Common myeloid progenitor, CD34-positive (primary cell): ENCODE results near the gene BICD1.

Source experiments
- CTCF ChIA-PET: fragments of 350-600 bp; sonication (Branson Sonifier 250); formaldehyde crosslinking; loops from one replicate; lab custom pipeline; 2021; ENCODE audit warnings: antibody characterized with exemption; lab: Charles Lee
- POLR2A ChIA-PET: fragments of 350-600 bp; sonication (Branson Sonifier 250); formaldehyde crosslinking; loops from one replicate; lab custom pipeline; 2021; ENCODE audit warnings: antibody characterized with exemption; lab: Charles Lee
- DNase-seq, 3 donors: peaks; one replicate each; pipeline versions ENCODE4 v3.0.0 to v3.0.0-alpha.2; 2013
- H3K27ac ChIP-seq, 2 experiments: 1 replicate in 1 of 2; 2 replicates in 1 of 2; pipeline ENCODE4 v1.7.0; 2013; ENCODE audit warnings: inconsistent platforms in 2 of 2, low read length in 2 of 2, mild to moderate bottlenecking in 2 of 2, low read depth in 1 of 2, moderate library complexity in 1 of 2; ENCODE audit not compliant: severe bottlenecking in 2 of 2, insufficient read depth in 1 of 2, poor library complexity in 1 of 2
- H3K27me3 ChIP-seq, 5 experiments: replicated peaks in 2 of 5; 1 replicate in 3 of 5; 2 replicates in 2 of 5; pipeline versions ENCODE4 v1.6.1 to v1.7.0; 2013; ENCODE audit warnings: low read length in 4 of 5, mild to moderate bottlenecking in 2 of 5, moderate library complexity in 2 of 5, inconsistent platforms in 1 of 5; ENCODE audit not compliant: insufficient read depth in 5 of 5, control insufficient read depth in 4 of 5
- H3K36me3 ChIP-seq, 4 experiments: 1 replicate in 2 of 4; 2 replicates in 2 of 4; pipeline versions ENCODE4 v1.6.1 to v1.7.0; 2013; ENCODE audit warnings: low read length in 3 of 4, control low read depth in 1 of 4, mild to moderate bottlenecking in 1 of 4; ENCODE audit not compliant: control insufficient read depth in 4 of 4, insufficient read depth in 4 of 4
- H3K4me1 ChIP-seq, 4 experiments: 1 replicate in 3 of 4; 2 replicates in 1 of 4; pipeline versions ENCODE4 v1.6.1 to v1.7.1; 2013; ENCODE audit warnings: low read length in 3 of 4, mild to moderate bottlenecking in 3 of 4, control low read depth in 1 of 4, inconsistent platforms in 1 of 4, moderate library complexity in 1 of 4; ENCODE audit not compliant: control insufficient read depth in 4 of 4, insufficient read depth in 4 of 4; ENCODE audit errors: control extremely low read depth in 1 of 4
- H3K4me3 ChIP-seq, 7 experiments: 1 replicate in 4 of 7; 2 replicates in 3 of 7; pipeline versions ENCODE4 v1.5.1 to v1.7.0; 2013; ENCODE audit warnings: mild to moderate bottlenecking in 7 of 7, low read length in 6 of 7, moderate library complexity in 6 of 7, inconsistent platforms in 2 of 7, low read depth in 2 of 7, control low read depth in 1 of 7; ENCODE audit not compliant: insufficient read depth in 4 of 7, control insufficient read depth in 1 of 7; ENCODE audit errors: extremely low read depth in 1 of 7
- H3K9me3 ChIP-seq, 5 experiments: 1 replicate in 4 of 5; 2 replicates in 1 of 5; pipeline versions ENCODE4 v1.6.1 to v1.7.1; 2013; ENCODE audit warnings: low read length in 4 of 5, mild to moderate bottlenecking in 2 of 5, inconsistent platforms in 1 of 5, low read depth in 1 of 5, moderate library complexity in 1 of 5; ENCODE audit not compliant: control insufficient read depth in 4 of 5, insufficient read depth in 2 of 5; ENCODE audit errors: control extremely low read depth in 1 of 5
- WGBS: methylation state at CpG from one replicate; pipeline ENCODE4 v1.1.5; 2013; ENCODE audit not compliant: insufficient coverage; 5-methylcytosine and 5-hydroxymethylcytosine counted together

BICD1 gene

DNA sequence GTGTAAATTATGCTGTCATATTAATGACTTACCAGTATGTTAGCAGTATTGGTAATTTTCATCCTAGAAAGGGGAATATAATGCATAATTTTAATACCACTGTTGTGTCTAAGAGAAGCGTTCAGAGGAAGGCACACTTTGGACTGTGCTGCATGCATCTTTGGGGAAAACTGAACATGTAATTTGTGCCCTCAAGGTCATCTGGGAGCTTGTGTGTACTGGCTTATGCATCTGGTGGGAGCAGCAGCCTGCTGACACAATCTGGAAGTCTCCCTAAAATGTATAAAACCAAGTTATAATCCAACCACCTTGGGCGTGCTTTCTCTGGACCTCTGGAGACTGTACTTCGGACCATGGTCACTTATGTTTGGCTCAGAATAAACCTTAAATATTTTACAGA lies 306.8 kb downstream of the BICD1 start:
- Histone ChIP-seq H3K27me3 (no peaks in the 10 kb centered on the region), H3K27ac (no peak overlapping the region), H3K36me3 (no peaks in the 10 kb centered on the region), H3K4me3 (no peak overlapping the region), H3K9me3 (no peaks in the 10 kb centered on the region), H3K4me1 (no peaks in the 10 kb centered on the region)
- DNase-seq, result no peak
- 75% methylated on average over 1 of the region's 3 CpGs for WGBS
- ChIA-PET CTCF (interaction anchor here (1.3 kb wide), 1 partner anchor 9 kb away, joined by 3 read pairs; no protein-coding TSS in a partner anchor), POLR2A (no interaction called here)

- Histone ChIP-seq H3K9me3 (no peaks in the 10 kb centered on the region), H3K27ac (no peak overlapping the region), H3K36me3 (no peaks in the 10 kb centered on the region), H3K27me3 (no peaks in the 10 kb centered on the region), H3K4me1 (peaks cover 2 to 44% (median 25%) of the 10 kb centered on the region in 4 experiments), H3K4me3 (no peak overlapping the region)
- CTCF ChIA-PET, result no interaction called here
- WGBS, result 100% methylated on average over 1 of the region's 5 CpGs
- DNase-seq, result no peak
- POLR2A ChIA-PET, result no interaction called here
These were observed 311.6 kb downstream of the BICD1 start for GRCh38 chr12:32418221-32418620.

DNA sequence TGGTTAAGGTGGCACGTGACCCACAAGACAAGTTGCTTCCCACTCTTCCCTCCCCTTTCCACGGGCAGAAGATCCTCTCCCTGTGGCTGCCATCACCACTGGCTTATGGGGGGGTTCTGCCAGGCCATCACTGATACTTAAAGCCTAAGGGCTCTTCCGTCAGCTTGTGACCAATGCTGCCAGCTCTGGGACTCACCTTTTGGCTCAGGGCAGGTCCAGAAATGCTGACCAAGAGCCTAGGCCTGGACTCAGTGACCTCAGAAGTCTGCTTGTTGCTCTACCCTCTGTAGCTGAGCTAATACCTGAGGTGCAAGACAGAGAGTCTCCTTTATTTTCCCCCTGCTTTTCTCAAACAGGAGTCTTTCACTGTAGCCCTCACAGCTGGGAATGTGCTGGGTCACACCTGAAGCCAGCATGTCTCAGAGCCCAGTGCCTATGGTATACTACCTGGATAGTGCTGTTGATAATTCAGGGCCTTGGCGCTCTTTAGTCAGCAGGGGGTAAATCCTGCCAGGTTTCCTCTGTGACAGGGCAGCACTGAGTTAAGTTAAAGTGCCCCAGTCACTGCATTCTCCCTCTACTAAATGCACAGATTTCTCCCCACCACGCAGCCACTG lies 312.4 kb downstream of the BICD1 start:
- ChIA-PET POLR2A (interaction anchor here (1.4 kb wide), 1 partner anchor 12 kb away, joined by 3 read pairs; no protein-coding TSS in a partner anchor), CTCF (interaction anchor here (0.7 to 2.8 kb wide), 3 partner anchors 16 to 19 kb away, joined by 3 to 7 read pairs (median 6); no protein-coding TSS in a partner anchor)
- no peaks in the 10 kb centered on the region for H3K9me3 ChIP-seq

GRCh38 chr12:32419520-32419960 lies 312.9 kb downstream of the BICD1 start:
- H3K27me3 ChIP-seq, result no peaks in the 10 kb centered on the region
- peak; percentile 42 to 90 (median 85) for DNase-seq
- no peaks in the 10 kb centered on the region for H3K9me3 ChIP-seq
- no peaks in the 10 kb centered on the region for H3K36me3 ChIP-seq
- ChIA-PET POLR2A (interaction anchor here (1.4 kb wide), 1 partner anchor 13 kb away, joined by 3 read pairs; no protein-coding TSS in a partner anchor), CTCF (interaction anchor here (0.7 to 2.8 kb wide), 3 partner anchors 16 to 18 kb away, joined by 3 to 7 read pairs (median 6); no protein-coding TSS in a partner anchor)
- H3K27ac ChIP-seq, result no peak overlapping the region
- H3K4me1 ChIP-seq, result peaks cover 2 to 48% (median 25%) of the 10 kb centered on the region in 4 experiments
- H3K4me3 ChIP-seq, result no peak overlapping the region
- 0% methylated on average over 1 of the region's 2 CpGs for WGBS

More for the DNA sequence above, 312.4 kb downstream of the BICD1 start:
- no peak overlapping the region for H3K4me3 ChIP-seq
- WGBS, result 55% methylated on average over 4 of the region's 5 CpGs
- no peak overlapping the region for H3K27ac ChIP-seq
- H3K36me3 ChIP-seq, result no peaks in the 10 kb centered on the region
- peaks cover 2 to 48% (median 25%) of the 10 kb centered on the region in 4 experiments for H3K4me1 ChIP-seq
- H3K27me3 ChIP-seq, result no peaks in the 10 kb centered on the region
- DNase-seq, result no peak

DNA sequence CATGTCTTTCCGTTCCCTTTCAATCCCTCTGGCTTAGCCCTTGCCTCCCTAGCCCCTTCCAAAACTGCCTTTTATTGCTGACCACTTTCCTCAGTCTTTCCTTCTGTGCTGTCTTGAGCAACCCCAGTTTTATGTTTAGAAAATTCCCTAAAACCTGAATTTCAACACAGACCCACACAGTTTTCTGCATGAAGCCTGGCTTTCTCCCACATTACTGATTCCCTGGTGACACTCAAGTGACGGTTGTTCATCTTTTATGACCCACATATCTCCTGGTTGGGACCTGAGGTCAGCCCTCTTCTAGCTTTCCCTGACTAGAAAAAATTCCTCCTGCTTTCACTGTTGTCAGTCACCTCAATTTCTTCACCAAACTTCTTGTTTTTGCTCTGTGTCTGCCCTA lies 313.7 kb downstream of the BICD1 start:
- ChIA-PET POLR2A (interaction anchor here (1.4 kb wide), 1 partner anchor 13 kb away, joined by 3 read pairs; no protein-coding TSS in a partner anchor), CTCF (interaction anchor here (1.5 to 2.8 kb wide), 3 partner anchors 18 to 250 kb away, joined by 3 to 7 read pairs (median 6); no protein-coding TSS in a partner anchor)
- Histone ChIP-seq H3K4me3 (no peak overlapping the region), H3K4me1 (peaks cover 2 to 48% (median 25%) of the 10 kb centered on the region in 4 experiments), H3K27me3 (no peaks in the 10 kb centered on the region), H3K36me3 (no peaks in the 10 kb centered on the region), H3K27ac (no peak overlapping the region), H3K9me3 (no peaks in the 10 kb centered on the region)
- DNase-seq, result no peak
- WGBS, result 95% methylated on average over 2 of the region's 2 CpGs

GRCh38 chr12:32423559-32423958 lies 316.9 kb downstream of the BICD1 start:
- Histone ChIP-seq H3K27ac (no peak overlapping the region), H3K4me3 (no peak overlapping the region), H3K27me3 (no peaks in the 10 kb centered on the region), H3K36me3 (no peaks in the 10 kb centered on the region), H3K9me3 (no peaks in the 10 kb centered on the region), H3K4me1 (peaks cover 2 to 47% (median 25%) of the 10 kb centered on the region in 4 experiments)
- ChIA-PET CTCF (interaction anchor here (0.7 to 1.3 kb wide), 2 partner anchors 10 to 285 kb away, joined by 3 read pairs; no protein-coding TSS in a partner anchor), POLR2A (no interaction called here)
- DNase-seq, result no peak

DNA sequence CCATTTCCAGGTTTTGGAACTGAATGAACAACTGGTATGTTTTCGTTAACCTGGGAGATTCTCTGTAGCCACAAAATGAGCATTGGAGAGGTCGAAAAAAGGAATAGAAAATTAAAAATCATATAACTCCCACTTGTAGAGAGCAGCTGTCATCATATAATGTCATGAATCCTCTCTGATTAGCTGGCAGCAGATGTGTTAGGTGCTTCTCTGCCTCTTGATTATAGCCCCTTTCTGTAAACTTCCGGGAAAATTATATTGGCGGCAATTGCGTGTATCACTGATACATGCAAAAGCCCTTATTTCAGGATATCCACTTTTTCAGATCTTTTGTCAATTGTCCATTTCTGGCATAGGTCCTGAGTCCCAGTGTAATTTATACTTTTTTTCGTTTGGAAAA lies 324.4 kb downstream of the BICD1 start:
- Histone ChIP-seq H3K27ac (no peak overlapping the region), H3K9me3 (peaks cover 0 to 9% (median 5%) of the 10 kb centered on the region in 5 experiments), H3K4me3 (no peak overlapping the region), H3K4me1 (no peaks in the 10 kb centered on the region), H3K36me3 (no peaks in the 10 kb centered on the region), H3K27me3 (no peaks in the 10 kb centered on the region)
- ChIA-PET CTCF (no interaction called here), POLR2A (interaction anchor here (0.6 kb wide), 1 partner anchor 12 kb away, joined by 4 read pairs; no protein-coding TSS in a partner anchor)
- no peak for DNase-seq
- WGBS, result 98% methylated on average over 4 of the region's 6 CpGs
